Measurements from ENCODE around the gene ZMIZ1. TPM values are rescaled to one million over a fixed set of nuclear protein-coding genes. Genes with fewer than 3 reads are reported as not detected.

ZMIZ1 gene
- total RNA-seq, 1 experiment from 2014 or later = 28.4 TPM

DNA sequence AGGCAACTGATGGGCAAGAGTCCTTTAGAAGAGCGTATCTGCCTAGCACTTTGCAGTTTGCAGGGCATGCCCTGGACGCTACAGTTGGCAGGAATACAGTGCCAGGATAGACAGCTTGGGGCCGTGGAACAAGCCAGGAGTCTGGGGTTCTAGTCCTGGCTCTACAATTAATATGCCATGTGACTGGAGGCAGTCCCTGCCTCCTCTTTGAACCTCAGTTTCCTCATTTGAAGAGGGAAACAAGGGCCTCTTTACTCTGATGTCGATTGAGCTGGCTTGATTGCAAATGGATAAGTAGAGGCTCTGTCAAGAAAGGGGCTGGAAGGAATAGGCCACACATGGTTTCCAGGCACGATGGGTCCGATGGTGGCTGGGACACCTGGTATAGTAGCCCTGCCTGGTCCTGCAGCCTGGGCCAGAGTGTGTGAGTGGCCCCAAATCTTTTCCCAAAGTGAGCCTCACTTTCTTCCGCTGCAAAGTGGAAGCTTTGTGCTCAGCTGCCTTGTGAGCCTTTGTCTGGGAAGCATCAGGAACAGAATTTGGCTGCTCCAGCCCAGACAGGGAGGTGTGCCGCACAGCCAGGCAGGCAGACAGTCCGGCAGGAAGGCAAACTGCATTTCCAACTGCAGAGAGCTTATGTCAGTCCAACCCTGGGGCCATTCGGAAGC, 167.1 kb downstream of the ZMIZ1 start:
- Histone ChIP-seq H3K9ac (ENCODE audit: low read length) (no peak overlapping the region), H3K27ac (ENCODE audit: low read depth, low read length) (no peak overlapping the region), H4K20me1 (ENCODE audit: insufficient read depth) (no peaks in the 10 kb centered on the region), H3K9me2 (ENCODE audit: insufficient read depth) (no peaks in the 10 kb centered on the region), H3K36me3 (ENCODE audit: control insufficient read depth in 1 of 2, insufficient read depth in 2 of 2, low read length in 2 of 2) (no peaks in the 10 kb centered on the region), H3K4me3 (replicated peaks in 1 of 2; ENCODE audit: low read depth in 1 of 2, low read length in 2 of 2) (no peak overlapping the region), H3K79me2 (ENCODE audit: insufficient read depth, low read length) (no peaks in the 10 kb centered on the region), H3K4me1 (ENCODE audit: control insufficient read depth in 1 of 2, insufficient read depth in 2 of 2, low read length in 2 of 2) (peaks cover 0 to 17% of the 10 kb centered on the region in 2 experiments; a peak in 2 of 4 replicates), H2AFZ (ENCODE audit: low read depth, low read length, poor library complexity, severe bottlenecking) (no peak overlapping the region), H3K4me2 (ENCODE audit: low read length) (no peak overlapping the region), H3K27me3 (ENCODE audit: insufficient read depth, low read length) (no peaks in the 10 kb centered on the region), H3K9me3 (ENCODE audit: control insufficient read depth in 1 of 2, insufficient read depth in 1 of 2, low read depth in 1 of 2, low read length in 2 of 2) (no peaks in the 10 kb centered on the region)
- ChIA-PET CTCF (no interaction called here), RAD21 (ENCODE audit: low non-redundant PET in 1 of 2, low total read pairs in 2 of 2, uncharacterized antibody in 2 of 2, unreplicated experiment in 2 of 2) (no interaction called here), POLR2A (no interaction called here)
- TF ChIP-seq CTCF (IDR thresholded peaks at IDR 0.05 in 2 of 3, conservative IDR thresholded peaks at IDR 0.05 in 1 of 3; ENCODE audit: borderline replicate concordance in 1 of 3, insufficient read depth in 1 of 3, low read depth in 2 of 3, low read length in 2 of 3) = no peak
- no peak for TF ChIP-seq ZNF274 (IDR thresholded peaks at IDR 0.05; ENCODE audit: low read depth, low read length)
- TF ChIP-seq CBX3 (IDR thresholded peaks at IDR 0.05; ENCODE audit: low read depth) = no peak
- TF ChIP-seq RAD21 (IDR thresholded peaks at IDR 0.05; ENCODE audit: low read depth) = no peak
- TF ChIP-seq MAX (IDR thresholded peaks at IDR 0.05) = no peak
- no peak for TF ChIP-seq SP1 (IDR thresholded peaks at IDR 0.05; ENCODE audit: low read depth)
- TF ChIP-seq TCF7L2 (IDR thresholded peaks at IDR 0.05; ENCODE audit: borderline replicate concordance, extremely low read depth, insufficient read depth, insufficient read length) = no peak
- no peak for ATAC-seq
- no TSS peak for BruUV-seq (replicated peaks)
- DNase-seq (ENCODE audit: low read depth, low spot score) = no peak
- intact Hi-C loops (cut with micrococcal nuclease) = no loop called here

DNA sequence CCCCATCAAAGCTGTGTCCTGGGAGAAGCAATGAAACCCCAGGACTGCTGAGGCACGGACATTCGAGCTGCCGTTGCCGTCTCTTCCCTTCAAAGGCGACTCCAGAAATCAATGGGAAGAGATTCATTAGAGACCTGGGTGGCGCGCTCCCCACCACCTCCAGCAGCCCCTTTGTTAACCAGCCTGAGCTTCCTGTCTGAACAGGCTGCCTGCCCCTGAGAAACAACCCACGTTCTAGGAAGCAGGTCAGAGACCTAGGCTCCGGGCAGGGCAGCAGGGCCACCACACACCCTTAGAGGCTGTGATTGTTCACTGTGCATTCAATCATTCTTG, 167.6 kb downstream of the ZMIZ1 start:
- DNase-seq (ENCODE audit: low read depth, low spot score) (no peak), ATAC-seq (no peak)
- H4K20me1 ChIP-seq (ENCODE audit: insufficient read depth) = no peaks in the 10 kb centered on the region
- ChIA-PET CTCF (no interaction called here), RAD21 (ENCODE audit: low non-redundant PET in 1 of 2, low total read pairs in 2 of 2, uncharacterized antibody in 2 of 2, unreplicated experiment in 2 of 2) (no interaction called here), POLR2A (no interaction called here)
- H3K4me2 ChIP-seq (ENCODE audit: low read length) = no peak overlapping the region
- no peaks in the 10 kb centered on the region for H3K9me3 ChIP-seq (ENCODE audit: control insufficient read depth in 1 of 2, insufficient read depth in 1 of 2, low read depth in 1 of 2, low read length in 2 of 2)
- peaks cover 0 to 21% of the 10 kb centered on the region in 2 experiments; a peak in 2 of 4 replicates for H3K4me1 ChIP-seq (ENCODE audit: control insufficient read depth in 1 of 2, insufficient read depth in 2 of 2, low read length in 2 of 2)
- H3K4me3 ChIP-seq (replicated peaks in 1 of 2; ENCODE audit: low read depth in 1 of 2, low read length in 2 of 2) = no peak overlapping the region
- no peaks in the 10 kb centered on the region for H3K79me2 ChIP-seq (ENCODE audit: insufficient read depth, low read length)
- H3K27me3 ChIP-seq (ENCODE audit: insufficient read depth, low read length) = no peaks in the 10 kb centered on the region
- H3K9me2 ChIP-seq (ENCODE audit: insufficient read depth) = no peaks in the 10 kb centered on the region
- H3K9ac ChIP-seq (ENCODE audit: low read length) = no peak overlapping the region
- intact Hi-C loops (cut with micrococcal nuclease) = no loop called here
- H3K36me3 ChIP-seq (ENCODE audit: control insufficient read depth in 1 of 2, insufficient read depth in 2 of 2, low read length in 2 of 2) = no peaks in the 10 kb centered on the region
- BruUV-seq (replicated peaks) = no TSS peak
- no peak overlapping the region for H3K27ac ChIP-seq (ENCODE audit: low read depth, low read length)
- H2AFZ ChIP-seq (ENCODE audit: low read depth, low read length, poor library complexity, severe bottlenecking) = no peak overlapping the region
- TF ChIP-seq YY1 (IDR thresholded peaks at IDR 0.05; ENCODE audit: extremely low read depth, insufficient replicate concordance, low read depth, low read length) = no peak
- TF ChIP-seq JUND (IDR thresholded peaks at IDR 0.05) = no peak
- no peak for TF ChIP-seq EZH2 (IDR thresholded peaks at IDR 0.05)
- TF ChIP-seq EZH2phosphoT487 (IDR thresholded peaks at IDR 0.05; ENCODE audit: borderline replicate concordance) = no peak
- no peak for TF ChIP-seq ZFX (IDR thresholded peaks at IDR 0.05)
- TF ChIP-seq EGR1 (IDR thresholded peaks at IDR 0.05; ENCODE audit: low read depth) = no peak
- no peak for TF ChIP-seq SIN3A (IDR thresholded peaks at IDR 0.05; ENCODE audit: low read depth)
- no peak for TF ChIP-seq RAD21 (IDR thresholded peaks at IDR 0.05; ENCODE audit: low read depth)
- TF ChIP-seq TCF7L2 (IDR thresholded peaks at IDR 0.05; ENCODE audit: borderline replicate concordance, extremely low read depth, insufficient read depth, insufficient read length) = no peak
- TF ChIP-seq, protein P1, sequence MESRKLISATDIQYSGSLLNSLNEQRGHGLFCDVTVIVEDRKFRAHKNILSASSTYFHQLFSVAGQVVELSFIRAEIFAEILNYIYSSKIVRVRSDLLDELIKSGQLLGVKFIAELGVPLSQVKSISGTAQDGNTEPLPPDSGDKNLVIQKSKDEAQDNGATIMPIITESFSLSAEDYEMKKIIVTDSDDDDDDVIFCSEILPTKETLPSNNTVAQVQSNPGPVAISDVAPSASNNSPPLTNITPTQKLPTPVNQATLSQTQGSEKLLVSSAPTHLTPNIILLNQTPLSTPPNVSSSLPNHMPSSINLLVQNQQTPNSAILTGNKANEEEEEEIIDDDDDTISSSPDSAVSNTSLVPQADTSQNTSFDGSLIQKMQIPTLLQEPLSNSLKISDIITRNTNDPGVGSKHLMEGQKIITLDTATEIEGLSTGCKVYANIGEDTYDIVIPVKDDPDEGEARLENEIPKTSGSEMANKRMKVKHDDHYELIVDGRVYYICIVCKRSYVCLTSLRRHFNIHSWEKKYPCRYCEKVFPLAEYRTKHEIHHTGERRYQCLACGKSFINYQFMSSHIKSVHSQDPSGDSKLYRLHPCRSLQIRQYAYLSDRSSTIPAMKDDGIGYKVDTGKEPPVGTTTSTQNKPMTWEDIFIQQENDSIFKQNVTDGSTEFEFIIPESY (IDR thresholded peaks at IDR 0.05; ENCODE audit: extremely low read depth, insufficient replicate concordance, low read length) = no peak
